Uterus (tissue), 2 donors: ENCODE data around the gene PHF5A.

Experiments
- POLR2A ChIP-seq, 2 donors: fragments of 450-650 bp; IDR thresholded peaks; one replicate each; pipeline ENCODE4 v1.6.1; 2016; ENCODE audit warnings: antibody characterized with exemption in 2 of 2, mild to moderate bottlenecking in 1 of 2, moderate library complexity in 1 of 2
- TF ChIP-seq, protein P1 (sequence below), 4 experiments: fragments of 200-600 bp in 2 of 4; fragments of 450-650 bp in 2 of 4; sonication (generic) in 2 of 4; IDR thresholded peaks; one replicate each; pipeline ENCODE4 v1.5.1; 2016 to 2019; ENCODE audit warnings: antibody characterized with exemption in 4 of 4, mild to moderate bottlenecking in 2 of 4, moderate library complexity in 1 of 4

DNA sequence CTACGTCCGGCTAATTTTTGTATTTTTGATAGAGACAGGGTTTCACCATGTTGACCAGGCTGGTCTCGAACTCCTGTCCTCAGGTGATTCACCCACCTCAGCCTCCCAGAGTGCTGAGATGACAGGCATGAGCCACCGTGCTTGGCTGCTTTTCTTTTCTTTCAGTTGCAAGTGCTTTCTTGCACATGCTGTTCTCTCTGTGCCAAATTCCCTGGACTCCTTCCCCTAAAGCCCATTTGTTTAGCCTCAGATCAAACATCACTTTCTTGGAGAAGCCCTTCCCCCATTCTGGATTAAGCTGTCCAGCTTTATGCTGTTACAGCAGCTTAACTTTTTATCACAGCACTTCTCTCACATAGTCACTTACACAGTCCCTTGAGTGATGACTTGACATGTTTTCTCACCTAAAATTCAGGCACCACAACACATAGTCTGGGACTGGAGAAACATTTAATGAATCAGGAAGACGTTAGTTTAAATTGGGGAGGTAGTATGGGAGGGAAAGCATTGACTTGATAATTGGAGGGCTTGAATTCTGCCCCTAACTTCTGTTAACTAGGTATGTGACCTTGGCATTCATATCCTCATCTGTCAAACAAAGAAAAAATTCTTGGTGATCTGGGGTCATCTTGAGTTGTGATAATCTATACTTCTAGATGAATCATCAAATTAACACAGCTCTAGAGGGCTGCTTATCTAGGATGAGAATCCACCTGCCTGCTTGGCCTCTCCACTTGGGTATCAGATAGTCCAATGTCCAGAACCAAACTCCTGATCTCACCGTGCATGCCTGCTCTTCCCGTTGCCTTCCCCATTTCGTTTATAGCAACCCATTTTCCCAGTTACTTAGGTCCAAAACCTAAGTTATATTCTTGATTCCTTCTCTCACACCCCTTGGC is 18.8 kb upstream of the PHF5A start:
- no peak for TF ChIP-seq POLR2A (IDR thresholded peaks at IDR 0.05)
- TF ChIP-seq, protein P1, sequence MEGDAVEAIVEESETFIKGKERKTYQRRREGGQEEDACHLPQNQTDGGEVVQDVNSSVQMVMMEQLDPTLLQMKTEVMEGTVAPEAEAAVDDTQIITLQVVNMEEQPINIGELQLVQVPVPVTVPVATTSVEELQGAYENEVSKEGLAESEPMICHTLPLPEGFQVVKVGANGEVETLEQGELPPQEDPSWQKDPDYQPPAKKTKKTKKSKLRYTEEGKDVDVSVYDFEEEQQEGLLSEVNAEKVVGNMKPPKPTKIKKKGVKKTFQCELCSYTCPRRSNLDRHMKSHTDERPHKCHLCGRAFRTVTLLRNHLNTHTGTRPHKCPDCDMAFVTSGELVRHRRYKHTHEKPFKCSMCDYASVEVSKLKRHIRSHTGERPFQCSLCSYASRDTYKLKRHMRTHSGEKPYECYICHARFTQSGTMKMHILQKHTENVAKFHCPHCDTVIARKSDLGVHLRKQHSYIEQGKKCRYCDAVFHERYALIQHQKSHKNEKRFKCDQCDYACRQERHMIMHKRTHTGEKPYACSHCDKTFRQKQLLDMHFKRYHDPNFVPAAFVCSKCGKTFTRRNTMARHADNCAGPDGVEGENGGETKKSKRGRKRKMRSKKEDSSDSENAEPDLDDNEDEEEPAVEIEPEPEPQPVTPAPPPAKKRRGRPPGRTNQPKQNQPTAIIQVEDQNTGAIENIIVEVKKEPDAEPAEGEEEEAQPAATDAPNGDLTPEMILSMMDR (IDR thresholded peaks at IDR 0.05), result no peak
